BJ (cell line): Measurements from ENCODE around the gene AOAH. TPM values are rescaled to one million over a fixed set of nuclear protein-coding genes. Genes with fewer than 3 reads are reported as not detected.

Experiments used
- CTCF ChIA-PET: fragments of 350-600 bp; formaldehyde crosslinking; extraction: SDS; loops from one replicate; lab custom pipeline; 2021; ENCODE audit warnings: antibody characterized with exemption, inconsistent platforms; lab: Yijun Ruan, JAX
- POLR2A ChIA-PET: fragments of 300-600 bp; sonication (Branson Sonifier 250); formaldehyde crosslinking; extraction: SDS; loops from one replicate; lab custom pipeline; 2021; ENCODE audit warnings: antibody characterized with exemption; lab: Charles Lee
- DNase-seq: peaks from one replicate; pipeline ENCODE4 v3.0.0-alpha.2; 2011; ENCODE audit warnings: low read depth
- H3K27me3 ChIP-seq: 2 replicates; pipeline ENCODE4 v1.6.0; 2011; ENCODE audit warnings: low read length; ENCODE audit not compliant: control insufficient read depth, insufficient read depth
- H3K36me3 ChIP-seq: 2 replicates; pipeline ENCODE4 v1.5.1; 2011; ENCODE audit warnings: low read length; ENCODE audit not compliant: control insufficient read depth, insufficient read depth
- H3K4me3 ChIP-seq: 2 replicates; pipeline ENCODE4 v1.5.1; 2011; ENCODE audit warnings: low read depth, mild to moderate bottlenecking, control low read depth, low read length
- polyA plus RNA-seq: library from polyadenylated mRNA; depleted of rRNA; stranded (reverse); fragments of >200 nt; gene quantifications from 2 replicates; pipeline ENCODE4 v1.2.3, GENCODE V29; 2011
- TF ChIP-seq, protein P1 (sequence below): IDR thresholded peaks from 2 replicates; pipeline ENCODE4 v1.5.1; 2011; ENCODE audit warnings: low read depth, mild to moderate bottlenecking, control low read depth, inconsistent platforms, low read length, moderate library complexity; ENCODE audit not compliant: insufficient read depth

The AOAH gene
- polyA plus RNA-seq, 1 experiment, result not detected

DNA sequence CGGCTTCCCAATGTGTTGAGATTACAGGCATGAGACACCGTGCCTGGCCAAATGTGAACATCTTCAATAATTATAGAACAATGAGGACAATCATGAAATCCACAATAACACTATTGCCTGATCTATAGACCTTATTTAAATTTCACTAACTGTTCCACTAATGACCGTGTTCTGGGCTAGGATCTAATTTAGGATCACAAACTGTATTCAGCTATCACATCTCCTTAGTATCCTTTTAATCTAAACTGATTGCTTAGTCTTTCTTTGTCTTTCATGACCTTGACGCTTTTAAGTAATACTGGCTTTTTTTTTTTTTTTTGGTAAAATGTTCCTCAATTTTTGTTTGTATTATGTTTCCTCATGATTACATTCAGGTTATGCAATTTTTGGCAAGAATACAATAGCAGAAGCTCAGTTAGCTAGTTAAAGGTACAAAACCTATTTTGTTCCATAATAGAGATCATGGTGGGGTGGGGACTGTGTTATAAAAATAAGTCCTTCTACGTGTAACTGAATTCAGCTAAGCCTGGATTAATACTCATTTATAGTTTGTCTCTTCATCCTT is 158.4 kb downstream of the AOAH start:
- no peak for DNase-seq
- POLR2A ChIA-PET, result no interaction called here
- CTCF ChIA-PET, result no interaction called here

GRCh38 chr7:36564489-36564888 is 159.8 kb downstream of the AOAH start:
- Histone ChIP-seq H3K36me3 (no peaks in the 10 kb centered on the region), H3K27me3 (no peaks in the 10 kb centered on the region; the same call in 1 of the 2 replicates), H3K4me3 (no peak overlapping the region)
- CTCF ChIA-PET, result interaction anchor here (1.0 kb wide), 1 partner anchor 26 kb away, joined by 4 read pairs; no protein-coding TSS in a partner anchor
- TF ChIP-seq, protein P1, sequence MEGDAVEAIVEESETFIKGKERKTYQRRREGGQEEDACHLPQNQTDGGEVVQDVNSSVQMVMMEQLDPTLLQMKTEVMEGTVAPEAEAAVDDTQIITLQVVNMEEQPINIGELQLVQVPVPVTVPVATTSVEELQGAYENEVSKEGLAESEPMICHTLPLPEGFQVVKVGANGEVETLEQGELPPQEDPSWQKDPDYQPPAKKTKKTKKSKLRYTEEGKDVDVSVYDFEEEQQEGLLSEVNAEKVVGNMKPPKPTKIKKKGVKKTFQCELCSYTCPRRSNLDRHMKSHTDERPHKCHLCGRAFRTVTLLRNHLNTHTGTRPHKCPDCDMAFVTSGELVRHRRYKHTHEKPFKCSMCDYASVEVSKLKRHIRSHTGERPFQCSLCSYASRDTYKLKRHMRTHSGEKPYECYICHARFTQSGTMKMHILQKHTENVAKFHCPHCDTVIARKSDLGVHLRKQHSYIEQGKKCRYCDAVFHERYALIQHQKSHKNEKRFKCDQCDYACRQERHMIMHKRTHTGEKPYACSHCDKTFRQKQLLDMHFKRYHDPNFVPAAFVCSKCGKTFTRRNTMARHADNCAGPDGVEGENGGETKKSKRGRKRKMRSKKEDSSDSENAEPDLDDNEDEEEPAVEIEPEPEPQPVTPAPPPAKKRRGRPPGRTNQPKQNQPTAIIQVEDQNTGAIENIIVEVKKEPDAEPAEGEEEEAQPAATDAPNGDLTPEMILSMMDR, result no peak
- no peak for DNase-seq
- POLR2A ChIA-PET, result interaction anchor here (0.6 kb wide), 1 partner anchor 87 kb away, joined by 4 read pairs; no protein-coding TSS in a partner anchor

More for the DNA sequence above, 158.4 kb downstream of the AOAH start:
- H3K27me3 ChIP-seq, result no peaks in the 10 kb centered on the region; the same call in 1 of the 2 replicates
- TF ChIP-seq, protein P1, result no peak
- H3K36me3 ChIP-seq, result no peaks in the 10 kb centered on the region
- no peak overlapping the region for H3K4me3 ChIP-seq

GRCh38 chr7:36563706-36564327 is 160.5 kb downstream of the AOAH start:
- ChIA-PET POLR2A (interaction anchor here (0.6 kb wide), 1 partner anchor 88 kb away, joined by 4 read pairs; no protein-coding TSS in a partner anchor), CTCF (interaction anchor here (1.0 kb wide), 1 partner anchor 27 kb away, joined by 4 read pairs; no protein-coding TSS in a partner anchor)
- no peaks in the 10 kb centered on the region; the same call in 1 of the 2 replicates for H3K27me3 ChIP-seq
- TF ChIP-seq, protein P1, result no peak
- H3K36me3 ChIP-seq, result no peaks in the 10 kb centered on the region
- DNase-seq, result no peak
- H3K4me3 ChIP-seq, result no peak overlapping the region

- H3K27me3 ChIP-seq, result no peaks in the 10 kb centered on the region; the same call in 1 of the 2 replicates
- CTCF ChIA-PET, result interaction anchor here (1.1 kb wide), 1 partner anchor 109 kb away, joined by 3 read pairs; no protein-coding TSS in a partner anchor
- TF ChIP-seq, protein P1, result no peak
- no peak overlapping the region for H3K4me3 ChIP-seq
- no peaks in the 10 kb centered on the region for H3K36me3 ChIP-seq
- POLR2A ChIA-PET, result no interaction called here
- no peak for DNase-seq
Observed at GRCh38 chr7:36562121-36562520, 162.2 kb downstream of the AOAH start.

DNA sequence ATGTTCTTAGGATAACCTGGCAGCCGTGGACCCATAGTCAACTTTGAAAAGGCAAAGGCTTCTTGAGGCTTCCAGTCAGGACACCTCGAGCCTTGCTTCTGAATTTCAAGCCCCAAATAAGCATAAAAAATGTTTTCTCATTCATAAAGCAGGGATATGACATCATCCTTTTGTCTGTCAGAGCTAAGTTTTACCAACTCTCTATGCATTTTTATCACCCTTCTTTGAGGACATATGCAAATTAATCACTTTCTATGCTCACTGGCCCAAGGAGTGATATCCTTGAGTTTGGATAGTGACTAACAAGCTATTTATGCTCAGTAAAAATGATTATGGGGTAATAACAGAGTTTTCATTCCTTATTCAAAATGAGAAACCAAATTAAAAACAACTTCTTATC is 175.3 kb downstream of the AOAH start:
- ChIA-PET CTCF (no interaction called here), POLR2A (no interaction called here)
- no peaks in the 10 kb centered on the region for H3K36me3 ChIP-seq
- H3K4me3 ChIP-seq, result no peak overlapping the region
- TF ChIP-seq, protein P1, result no peak
- no peaks in the 10 kb centered on the region for H3K27me3 ChIP-seq
- no peak for DNase-seq
